ENCODE data around the gene POMT2.
"Not testable (repeated sequence)": the region's sequence is repeated elsewhere in the genome, so short reads cannot be mapped to it uniquely, and the experiment has no call there.

Gene POMT2

GRCh38 chr14:77320238-77320935, at the start of gene POMT2:
POMT2 (minus strand) TSS chr14:77320883; CDS start chr14:77320681, 202 bp downstream.
- DNase-seq (ENCODE audit: low read depth) = peak; percentile 86

- DNase-seq (ENCODE audit: low read depth) = no peak
These were observed 48.6 kb upstream of the POMT2 start for GRCh38 chr14:77369285-77369684.

GRCh38 chr14:77364146-77364545, 43.5 kb upstream of the POMT2 start:
- DNase-seq (ENCODE audit: low read depth) = no peak

- no peak for DNase-seq (ENCODE audit: low read depth)
These were observed 38.9 kb upstream of the POMT2 start for GRCh38 chr14:77359626-77360025.

GRCh38 chr14:77356899-77357298, 36.2 kb upstream of the POMT2 start:
- DNase-seq (ENCODE audit: low read depth) = no peak

- no peak for DNase-seq (ENCODE audit: low read depth)
These were observed 35.1 kb upstream of the POMT2 start for GRCh38 chr14:77355811-77356210.

- no peak for DNase-seq (ENCODE audit: low read depth)
These were observed 32.9 kb upstream of the POMT2 start for GRCh38 chr14:77353469-77354141.

- no peak for DNase-seq (ENCODE audit: low read depth)
These were observed 27.1 kb upstream of the POMT2 start for GRCh38 chr14:77347751-77348150.

GRCh38 chr14:77346495-77346894, 25.8 kb upstream of the POMT2 start:
- no peak for DNase-seq (ENCODE audit: low read depth)

- DNase-seq (ENCODE audit: low read depth) = peak; percentile 27
These were observed 23.8 kb upstream of the POMT2 start for GRCh38 chr14:77344377-77344996.

- DNase-seq (ENCODE audit: low read depth) = no peak
These were observed 23.0 kb upstream of the POMT2 start for GRCh38 chr14:77343662-77344061.

GRCh38 chr14:77342726-77343397, 22.2 kb upstream of the POMT2 start:
- no peak for DNase-seq (ENCODE audit: low read depth)

GRCh38 chr14:77340389-77340788, 19.7 kb upstream of the POMT2 start:
- DNase-seq (ENCODE audit: low read depth) = no peak

- peak; percentile 72 for DNase-seq (ENCODE audit: low read depth)
These were observed 18.7 kb upstream of the POMT2 start for GRCh38 chr14:77339407-77339806.

- no peak for DNase-seq (ENCODE audit: low read depth)
These were observed 17.6 kb upstream of the POMT2 start for GRCh38 chr14:77338302-77338701.

- DNase-seq (ENCODE audit: low read depth) = no peak
These were observed 17.2 kb upstream of the POMT2 start for GRCh38 chr14:77337880-77338279.

GRCh38 chr14:77337255-77337654, 16.6 kb upstream of the POMT2 start:
- DNase-seq (ENCODE audit: low read depth) = not testable (repeated sequence)

GRCh38 chr14:77335576-77335975, 14.9 kb upstream of the POMT2 start:
- no peak for DNase-seq (ENCODE audit: low read depth)

- no peak for DNase-seq (ENCODE audit: low read depth)
These were observed 9.2 kb upstream of the POMT2 start for GRCh38 chr14:77329872-77330271.

GRCh38 chr14:77327111-77327510, 6.4 kb upstream of the POMT2 start:
- no peak for DNase-seq (ENCODE audit: low read depth)

- DNase-seq (ENCODE audit: low read depth) = no peak
These were observed 5.0 kb upstream of the POMT2 start for GRCh38 chr14:77325746-77326094.

GRCh38 chr14:77324816-77325745, 4.4 kb upstream of the POMT2 start:
- no peak for DNase-seq (ENCODE audit: low read depth)

Data from iris pigment epithelial cell (primary cell).